HepG2 (cell line): Measurements from ENCODE around the gene CNPPD1. TPM values are rescaled to one million over a fixed set of nuclear protein-coding genes. Genes with fewer than 3 reads are reported as not detected.
A peak's percentile ranks its signal among the peaks of the same experiment; 100 is the strongest.

Experiments used
- CAMTA2 ChIP-seq: sonication (generic); formaldehyde crosslinking; IDR thresholded peaks from 2 replicates; pipeline ENCODE4 v1.4.0; 2020; ENCODE audit warnings: mild to moderate bottlenecking, missing genetic modification reagents, borderline replicate concordance
- CC2D1A ChIP-seq: sonication (generic); formaldehyde crosslinking; IDR thresholded peaks from 2 replicates; pipeline ENCODE4 v1.8.1; 2023; ENCODE audit warnings: mild to moderate bottlenecking, missing genetic modification reagents
- CREM ChIP-seq, 2 experiments: sonication (generic) in 1 of 2; formaldehyde crosslinking in 1 of 2; IDR thresholded peaks; 2 replicates each; pipeline versions ENCODE4 v1.4.0 to v1.6.1; 2016 to 2020; ENCODE audit warnings: antibody characterized with exemption in 1 of 2, mild to moderate bottlenecking in 1 of 2, missing genetic modification reagents in 1 of 2
- FIP1L1 ChIP-seq: fragments of 200-400 bp; formaldehyde crosslinking; IDR thresholded peaks from 2 replicates; pipeline ENCODE4 v1.6.1; 2018; ENCODE audit warnings: low read depth, mild to moderate bottlenecking, low read length, moderate library complexity, borderline replicate concordance; ENCODE audit not compliant: insufficient read depth
- FLYWCH1 ChIP-seq: sonication (generic); formaldehyde crosslinking; IDR thresholded peaks from 2 replicates; pipeline ENCODE4 v1.8.1; 2023; ENCODE audit warnings: mild to moderate bottlenecking, missing genetic modification reagents
- FOSL1 ChIP-seq: sonication (generic); formaldehyde crosslinking; IDR thresholded peaks from 2 replicates; pipeline ENCODE4 v1.9.0; 2021; ENCODE audit warnings: missing genetic modification reagents, borderline replicate concordance
- KAT8 ChIP-seq: IDR thresholded peaks from 2 replicates; pipeline ENCODE4 v1.6.1; 2016; ENCODE audit warnings: missing genetic modification reagents, missing compliant biosample characterization
- KLF9 ChIP-seq: IDR thresholded peaks from 2 replicates; pipeline ENCODE4 v1.6.1; 2016; ENCODE audit warnings: low read depth
- KMT2A ChIP-seq: sonication (generic); formaldehyde crosslinking; IDR thresholded peaks from 2 replicates; pipeline ENCODE4 v1.4.0; 2020; ENCODE audit warnings: missing genetic modification reagents
- MTF1 ChIP-seq: sonication (generic); formaldehyde crosslinking; IDR thresholded peaks from 2 replicates; pipeline ENCODE4 v1.5.0; 2020; ENCODE audit warnings: missing genetic modification reagents
- REL ChIP-seq: sonication (generic); formaldehyde crosslinking; conservative IDR thresholded peaks from 2 replicates; pipeline ENCODE4 v1.8.0; 2022; ENCODE audit warnings: mild to moderate bottlenecking, missing genetic modification reagents, moderate library complexity
- SKI ChIP-seq: fragments of 450-650 bp; IDR thresholded peaks from one replicate; pipeline ENCODE4 v1.6.1; 2018; ENCODE audit warnings: mild to moderate bottlenecking; ENCODE audit not compliant: partially characterized antibody
- TOPORS ChIP-seq: sonication (generic); formaldehyde crosslinking; IDR thresholded peaks from 2 replicates; pipeline ENCODE4 v1.8.0; 2023; ENCODE audit warnings: mild to moderate bottlenecking, missing genetic modification reagents
- ZMYM3 ChIP-seq: sonication (generic); formaldehyde crosslinking; IDR thresholded peaks from 2 replicates; pipeline ENCODE4 v1.5.1; 2020; ENCODE audit warnings: mild to moderate bottlenecking, missing genetic modification reagents
- ZNF772 ChIP-seq: sonication (generic); formaldehyde crosslinking; IDR thresholded peaks from 2 replicates; pipeline ENCODE4 v1.5.0; 2020; ENCODE audit warnings: mild to moderate bottlenecking, missing genetic modification reagents
- polyA plus RNA-seq, 8 experiments: library from polyadenylated mRNA; depleted of rRNA in 3 of 8; stranded (reverse) in 7 of 8; unstranded in 1 of 8; fragments of >200 nt; fragmentation: Illumina TruSeq in 4 of 8; extraction: Trizol in 4 of 8; gene quantifications; 2 replicates each; pipeline versions ENCODE4 v1.2.1 to v1.2.3, GENCODE V29; 2011 to 2016; ENCODE audit warnings: low read depth in 4 of 8, missing spikeins in 1 of 8, mixed read lengths in 1 of 8; ENCODE audit not compliant: insufficient read depth in 1 of 8
- total RNA-seq, 5 experiments: library from RNA; depleted of rRNA; stranded (reverse); fragments of >200 nt; fragmentation: Illumina TruSeq; extraction: Trizol; gene quantifications; 2 replicates each; pipeline ENCODE4 v1.2.3, GENCODE V29; 2016; ENCODE audit warnings: low read depth in 1 of 5
- TF ChIP-seq, protein P1 (sequence below): sonication (generic); formaldehyde crosslinking; IDR thresholded peaks from 2 replicates; pipeline ENCODE4 v1.9.0; 2021; ENCODE audit warnings: missing genetic modification reagents, borderline replicate concordance
- TF ChIP-seq, protein P2 (sequence below): sonication (generic); formaldehyde crosslinking; IDR thresholded peaks from 2 replicates; pipeline ENCODE4 v1.4.0; 2020; ENCODE audit warnings: mild to moderate bottlenecking, missing genetic modification reagents
- TF ChIP-seq, protein P3 (sequence below): sonication (generic); formaldehyde crosslinking; IDR thresholded peaks from 2 replicates; pipeline ENCODE4 v1.4.0; 2020; ENCODE audit warnings: mild to moderate bottlenecking, missing genetic modification reagents
- TF ChIP-seq, protein P4 (sequence below): sonication (generic); formaldehyde crosslinking; conservative IDR thresholded peaks from 2 replicates; pipeline ENCODE4 v1.4.0; 2020; ENCODE audit warnings: mild to moderate bottlenecking, missing genetic modification reagents, moderate library complexity
- TF ChIP-seq, protein P5 (sequence below): sonication (generic); formaldehyde crosslinking; IDR thresholded peaks from 2 replicates; pipeline ENCODE4 v1.4.0; 2020; ENCODE audit warnings: missing genetic modification reagents, borderline replicate concordance

The CNPPD1 gene
- total and polyA plus RNA-seq, 2 of the 13 experiments (the other 11 are each of a cell fraction or from before 2014, with no cell fraction given) = 35.5 to 49.4 TPM

DNA sequence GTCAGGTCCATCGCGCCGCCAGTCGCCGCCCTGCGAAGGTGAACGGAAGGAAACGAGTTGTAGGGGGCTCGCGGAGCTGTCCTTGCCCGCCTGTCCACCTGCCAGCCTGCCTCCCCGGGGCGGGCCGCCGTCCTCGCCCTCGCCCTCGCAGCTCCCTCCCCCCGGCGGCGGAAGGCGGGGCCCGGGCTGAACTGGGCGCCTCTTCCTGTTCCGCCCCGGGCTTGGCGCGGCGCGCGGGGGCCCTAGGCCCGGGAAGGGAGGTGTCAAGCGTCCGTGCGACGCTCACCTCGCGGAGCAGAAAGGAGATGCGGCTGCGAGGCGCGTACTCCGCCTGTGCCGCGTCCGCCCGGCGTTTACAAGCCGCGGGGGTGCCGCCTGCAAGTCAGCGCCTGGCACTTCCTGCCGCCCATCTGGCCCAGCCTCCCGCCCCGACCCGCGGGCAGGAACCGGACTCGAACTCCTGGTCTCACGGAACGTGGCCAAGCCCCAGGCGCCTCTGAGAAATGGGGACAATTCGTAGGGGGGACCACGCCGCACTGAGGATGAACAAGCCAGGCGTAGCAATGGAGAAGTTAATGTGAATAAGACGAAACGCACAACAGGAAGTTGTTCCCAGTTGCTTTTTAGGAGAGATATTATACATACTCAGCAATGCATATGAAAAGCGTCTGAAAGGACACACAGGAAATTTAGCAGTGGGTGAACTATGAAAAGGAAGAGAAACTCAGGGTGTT is at the start of gene CNPPD1 (continued):
- TF ChIP-seq, protein P1, sequence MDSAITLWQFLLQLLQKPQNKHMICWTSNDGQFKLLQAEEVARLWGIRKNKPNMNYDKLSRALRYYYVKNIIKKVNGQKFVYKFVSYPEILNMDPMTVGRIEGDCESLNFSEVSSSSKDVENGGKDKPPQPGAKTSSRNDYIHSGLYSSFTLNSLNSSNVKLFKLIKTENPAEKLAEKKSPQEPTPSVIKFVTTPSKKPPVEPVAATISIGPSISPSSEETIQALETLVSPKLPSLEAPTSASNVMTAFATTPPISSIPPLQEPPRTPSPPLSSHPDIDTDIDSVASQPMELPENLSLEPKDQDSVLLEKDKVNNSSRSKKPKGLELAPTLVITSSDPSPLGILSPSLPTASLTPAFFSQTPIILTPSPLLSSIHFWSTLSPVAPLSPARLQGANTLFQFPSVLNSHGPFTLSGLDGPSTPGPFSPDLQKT (CRISPR knock-in tag) = peak; percentile 84; the same call in 1 of the 2 replicates
- TF ChIP-seq CC2D1A (no peak), FIP1L1 (0 out of 2 replicates have a peak, but pooled peaks have one; percentile 80), SKI (peak; percentile 75), REL (peak; percentile 98), KAT8 (CRISPR knock-in tag) (peak; percentile 94), MTF1 (CRISPR knock-in tag) (peak; percentile 75; the same call in 1 of the 2 replicates), KLF9 (no peak), KMT2A (CRISPR knock-in tag) (peak; percentile 79), CAMTA2 (CRISPR knock-in tag) (peak; percentile 44; the same call in 1 of the 2 replicates), ZMYM3 (CRISPR knock-in tag) (peak; percentile 74), TOPORS (CRISPR knock-in tag) (peak; percentile 58), FLYWCH1 (CRISPR knock-in tag) (peak; percentile 99), FOSL1 (CRISPR knock-in tag) (no peak; the same call in 1 of the 2 replicates), CREM (IDR thresholded peaks at IDR 0.05) (no peak), CREM (CRISPR knock-in tag; IDR thresholded peaks at IDR 0.05) (no peak; the same call in 1 of the 2 replicates), ZNF772 (CRISPR knock-in tag) (peak; percentile 99)
- TF ChIP-seq, protein P2, sequence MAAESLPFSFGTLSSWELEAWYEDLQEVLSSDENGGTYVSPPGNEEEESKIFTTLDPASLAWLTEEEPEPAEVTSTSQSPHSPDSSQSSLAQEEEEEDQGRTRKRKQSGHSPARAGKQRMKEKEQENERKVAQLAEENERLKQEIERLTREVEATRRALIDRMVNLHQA (CRISPR knock-in tag) = no peak
- TF ChIP-seq, protein P3, sequence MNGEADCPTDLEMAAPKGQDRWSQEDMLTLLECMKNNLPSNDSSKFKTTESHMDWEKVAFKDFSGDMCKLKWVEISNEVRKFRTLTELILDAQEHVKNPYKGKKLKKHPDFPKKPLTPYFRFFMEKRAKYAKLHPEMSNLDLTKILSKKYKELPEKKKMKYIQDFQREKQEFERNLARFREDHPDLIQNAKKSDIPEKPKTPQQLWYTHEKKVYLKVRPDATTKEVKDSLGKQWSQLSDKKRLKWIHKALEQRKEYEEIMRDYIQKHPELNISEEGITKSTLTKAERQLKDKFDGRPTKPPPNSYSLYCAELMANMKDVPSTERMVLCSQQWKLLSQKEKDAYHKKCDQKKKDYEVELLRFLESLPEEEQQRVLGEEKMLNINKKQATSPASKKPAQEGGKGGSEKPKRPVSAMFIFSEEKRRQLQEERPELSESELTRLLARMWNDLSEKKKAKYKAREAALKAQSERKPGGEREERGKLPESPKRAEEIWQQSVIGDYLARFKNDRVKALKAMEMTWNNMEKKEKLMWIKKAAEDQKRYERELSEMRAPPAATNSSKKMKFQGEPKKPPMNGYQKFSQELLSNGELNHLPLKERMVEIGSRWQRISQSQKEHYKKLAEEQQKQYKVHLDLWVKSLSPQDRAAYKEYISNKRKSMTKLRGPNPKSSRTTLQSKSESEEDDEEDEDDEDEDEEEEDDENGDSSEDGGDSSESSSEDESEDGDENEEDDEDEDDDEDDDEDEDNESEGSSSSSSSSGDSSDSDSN = peak; percentile 94
- TF ChIP-seq, protein P4, sequence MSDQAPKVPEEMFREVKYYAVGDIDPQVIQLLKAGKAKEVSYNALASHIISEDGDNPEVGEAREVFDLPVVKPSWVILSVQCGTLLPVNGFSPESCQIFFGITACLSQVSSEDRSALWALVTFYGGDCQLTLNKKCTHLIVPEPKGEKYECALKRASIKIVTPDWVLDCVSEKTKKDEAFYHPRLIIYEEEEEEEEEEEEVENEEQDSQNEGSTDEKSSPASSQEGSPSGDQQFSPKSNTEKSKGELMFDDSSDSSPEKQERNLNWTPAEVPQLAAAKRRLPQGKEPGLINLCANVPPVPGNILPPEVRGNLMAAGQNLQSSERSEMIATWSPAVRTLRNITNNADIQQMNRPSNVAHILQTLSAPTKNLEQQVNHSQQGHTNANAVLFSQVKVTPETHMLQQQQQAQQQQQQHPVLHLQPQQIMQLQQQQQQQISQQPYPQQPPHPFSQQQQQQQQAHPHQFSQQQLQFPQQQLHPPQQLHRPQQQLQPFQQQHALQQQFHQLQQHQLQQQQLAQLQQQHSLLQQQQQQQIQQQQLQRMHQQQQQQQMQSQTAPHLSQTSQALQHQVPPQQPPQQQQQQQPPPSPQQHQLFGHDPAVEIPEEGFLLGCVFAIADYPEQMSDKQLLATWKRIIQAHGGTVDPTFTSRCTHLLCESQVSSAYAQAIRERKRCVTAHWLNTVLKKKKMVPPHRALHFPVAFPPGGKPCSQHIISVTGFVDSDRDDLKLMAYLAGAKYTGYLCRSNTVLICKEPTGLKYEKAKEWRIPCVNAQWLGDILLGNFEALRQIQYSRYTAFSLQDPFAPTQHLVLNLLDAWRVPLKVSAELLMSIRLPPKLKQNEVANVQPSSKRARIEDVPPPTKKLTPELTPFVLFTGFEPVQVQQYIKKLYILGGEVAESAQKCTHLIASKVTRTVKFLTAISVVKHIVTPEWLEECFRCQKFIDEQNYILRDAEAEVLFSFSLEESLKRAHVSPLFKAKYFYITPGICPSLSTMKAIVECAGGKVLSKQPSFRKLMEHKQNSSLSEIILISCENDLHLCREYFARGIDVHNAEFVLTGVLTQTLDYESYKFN (CRISPR knock-in tag) = peak; percentile 82; the same call in 1 of the 2 replicates
- TF ChIP-seq, protein P5, sequence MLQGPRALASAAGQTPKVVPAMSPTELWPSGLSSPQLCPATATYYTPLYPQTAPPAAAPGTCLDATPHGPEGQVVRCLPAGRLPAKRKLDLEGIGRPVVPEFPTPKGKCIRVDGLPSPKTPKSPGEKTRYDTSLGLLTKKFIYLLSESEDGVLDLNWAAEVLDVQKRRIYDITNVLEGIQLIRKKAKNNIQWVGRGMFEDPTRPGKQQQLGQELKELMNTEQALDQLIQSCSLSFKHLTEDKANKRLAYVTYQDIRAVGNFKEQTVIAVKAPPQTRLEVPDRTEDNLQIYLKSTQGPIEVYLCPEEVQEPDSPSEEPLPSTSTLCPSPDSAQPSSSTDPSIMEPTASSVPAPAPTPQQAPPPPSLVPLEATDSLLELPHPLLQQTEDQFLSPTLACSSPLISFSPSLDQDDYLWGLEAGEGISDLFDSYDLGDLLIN (CRISPR knock-in tag) = peak; percentile 95; the same call in 1 of the 2 replicates
